Muscle of leg (tissue), 11 donors: ENCODE measurements around the gene SUFU. TPM values are rescaled to one million over a fixed set of nuclear protein-coding genes. Genes with fewer than 3 reads are reported as not detected.
A peak's percentile ranks its signal among the peaks of the same experiment; 100 is the strongest.

ENCODE experiments used
- DNase-seq: peaks from one replicate; pipeline ENCODE4 v3.0.0; 2013
- H3K27ac ChIP-seq: one replicate; pipeline ENCODE4 v1.5.1; 2013; ENCODE audit warnings: mild to moderate bottlenecking, low read length, control low read depth
- H3K27me3 ChIP-seq: one replicate; pipeline ENCODE4 v1.6.1; 2013; ENCODE audit warnings: low read length; ENCODE audit not compliant: control insufficient read depth, insufficient read depth
- H3K36me3 ChIP-seq: one replicate; pipeline ENCODE4 v1.6.1; 2013; ENCODE audit warnings: low read length; ENCODE audit not compliant: control insufficient read depth, insufficient read depth
- H3K4me1 ChIP-seq: one replicate; pipeline ENCODE4 v1.6.1; 2013; ENCODE audit warnings: low read length; ENCODE audit not compliant: control insufficient read depth, insufficient read depth
- H3K4me3 ChIP-seq: one replicate; pipeline ENCODE4 v1.5.1; 2013; ENCODE audit warnings: low read length, control low read depth
- H3K9me3 ChIP-seq: replicated peaks from 2 replicates; pipeline ENCODE4 v1.6.1; 2013; ENCODE audit warnings: low read depth, low read length; ENCODE audit not compliant: control insufficient read depth
- WGBS: methylation state at CpG from one replicate; pipeline ENCODE4 v1.1.5; 2013; ENCODE audit warnings: missing lambda C conversion rate; ENCODE audit not compliant: insufficient coverage; 5-methylcytosine and 5-hydroxymethylcytosine counted together
- polyA plus RNA-seq, 8 donors: library from polyadenylated mRNA; unstranded; fragments of 120-200 nt; gene quantifications; one replicate each; pipeline versions ENCODE4 v1.2.1 to v1.2.3, GENCODE V29; 2013; ENCODE audit warnings: inconsistent platforms in 1 of 8, low replicate concordance in 1 of 8; ENCODE audit not compliant: insufficient read length in 8 of 8, insufficient read depth in 1 of 8
- total RNA-seq: library from RNA; stranded (reverse); fragments of 120-200 nt; gene quantifications from one replicate; pipeline ENCODE4 v1.2.4, GENCODE V29; 2013

Gene SUFU
- total and polyA plus RNA-seq, 9 donors, result 5.1 to 21.5 (median 17.2) TPM

DNA sequence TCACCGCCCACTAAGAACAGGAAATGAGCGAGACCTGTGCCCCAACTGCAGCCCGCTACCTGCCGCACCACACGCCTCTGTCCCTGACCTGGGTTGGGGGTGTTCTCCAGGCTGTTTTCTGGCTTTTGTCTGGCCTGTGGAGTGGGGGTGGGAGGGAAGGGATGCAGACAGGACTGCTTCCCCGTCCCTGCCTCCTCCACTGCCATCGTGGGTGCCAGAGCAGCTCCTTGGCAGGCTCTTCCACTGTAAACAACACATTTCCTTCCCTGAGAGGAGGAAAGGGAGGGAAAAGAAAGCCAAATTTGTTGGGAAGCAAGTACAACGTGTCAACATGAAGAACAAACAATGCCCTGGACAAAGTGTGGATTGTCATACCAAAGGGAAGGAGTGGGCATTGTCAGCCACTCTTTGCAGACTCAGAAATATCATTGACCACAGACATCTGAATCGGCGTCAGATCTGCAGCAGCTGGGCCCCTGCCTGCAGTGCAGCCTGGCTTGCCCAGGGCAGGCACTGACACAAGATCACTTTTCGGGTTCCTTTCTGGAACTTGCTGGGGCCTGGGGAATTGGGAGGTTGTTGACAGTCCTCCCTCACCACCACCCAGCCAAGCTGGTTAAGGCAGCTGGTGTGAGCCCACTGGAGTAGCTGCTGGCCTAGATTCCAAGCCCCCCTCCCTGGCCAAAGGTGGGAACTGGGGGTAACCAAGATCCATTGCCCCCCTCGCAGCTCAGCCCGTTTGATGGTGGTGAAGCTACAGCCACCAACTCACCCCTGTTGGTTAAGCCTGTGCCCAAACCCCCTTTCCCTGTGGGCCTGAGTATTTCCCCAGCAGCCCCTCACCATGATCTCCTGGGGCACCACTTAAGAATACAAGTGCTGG is 117.9 kb downstream of the SUFU start:
- WGBS, result 56% methylated on average over 5 of the region's 13 CpGs
- H3K27me3 ChIP-seq, result no peaks in the 10 kb centered on the region
- no peak overlapping the region for H3K4me3 ChIP-seq
- no peak for DNase-seq
- H3K9me3 ChIP-seq, result no peaks in the 10 kb centered on the region
- peaks cover 36% of the 10 kb centered on the region for H3K36me3 ChIP-seq
- peak overlapping the region; percentile 72 for H3K27ac ChIP-seq
- H3K4me1 ChIP-seq, result peaks cover 71% of the 10 kb centered on the region

DNA sequence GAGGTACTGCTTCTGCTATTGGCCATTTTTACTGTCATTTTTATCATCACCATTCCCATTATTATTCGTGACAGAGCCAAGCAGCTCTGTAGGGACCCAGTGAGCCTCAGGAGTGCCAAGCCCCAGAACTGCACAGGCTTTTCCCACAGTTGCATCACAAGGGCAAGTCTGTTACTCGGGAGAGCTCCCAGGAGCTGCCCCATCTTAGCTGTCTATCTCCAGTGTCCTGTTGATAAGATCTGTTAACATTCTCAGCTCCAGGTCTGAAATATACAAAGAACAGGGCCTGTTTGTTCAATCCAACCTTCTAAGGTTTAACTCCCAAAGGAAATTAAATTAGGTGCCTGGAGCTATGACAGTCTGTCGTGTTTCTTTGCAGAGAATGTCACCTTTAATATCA is 120.3 kb downstream of the SUFU start:
- Histone ChIP-seq H3K27me3 (no peaks in the 10 kb centered on the region), H3K9me3 (no peaks in the 10 kb centered on the region), H3K36me3 (peaks cover 19% of the 10 kb centered on the region), H3K27ac (no peak overlapping the region), H3K4me3 (no peak overlapping the region), H3K4me1 (peaks cover 71% of the 10 kb centered on the region)
- 89% methylated on average over 2 of the region's 3 CpGs for WGBS
- no peak for DNase-seq

DNA sequence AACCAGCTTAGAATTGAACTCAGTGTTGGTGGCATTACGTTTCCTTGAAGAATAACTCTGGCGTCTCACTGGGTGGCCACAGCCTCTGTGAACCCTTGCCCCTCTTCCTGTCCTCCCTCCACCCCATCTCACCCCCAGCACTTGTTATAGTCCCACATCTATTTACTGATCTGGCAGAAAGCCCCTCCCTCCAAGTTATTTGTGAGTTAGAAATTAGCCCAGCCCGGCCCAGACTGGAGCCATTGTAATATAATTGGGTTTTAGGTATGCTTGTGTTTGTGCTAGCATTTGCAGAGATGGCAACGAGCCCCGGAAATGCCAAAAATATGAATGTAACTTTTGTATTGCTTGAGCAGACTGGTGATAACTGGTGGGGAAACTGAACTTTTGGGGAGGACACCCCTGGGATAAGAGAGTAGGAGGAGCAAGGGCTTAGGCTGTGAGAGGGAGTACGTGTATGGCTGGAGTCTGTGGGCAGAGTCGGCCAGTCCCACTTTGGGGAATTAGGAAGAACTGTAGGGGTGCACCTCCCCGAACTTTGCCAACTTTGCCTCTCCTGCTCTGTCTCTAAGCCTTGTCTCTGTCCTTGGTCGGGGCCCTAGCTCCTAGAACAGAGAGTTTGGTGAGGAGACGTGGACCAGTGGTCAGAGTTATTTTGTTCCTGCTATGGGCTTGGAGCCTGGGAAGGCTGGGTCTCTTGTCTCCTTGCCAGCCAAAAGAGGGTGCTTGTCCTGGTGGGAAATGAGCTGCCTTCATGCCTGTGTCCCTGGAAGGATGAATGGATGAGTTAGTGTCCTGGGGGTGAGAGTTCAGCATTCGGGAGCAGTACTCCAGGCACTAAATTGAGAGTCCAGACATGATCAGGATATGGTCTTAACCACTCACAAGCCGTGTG is 121.2 kb downstream of the SUFU start:
- H3K4me1 ChIP-seq, result peaks cover 71% of the 10 kb centered on the region
- no peaks in the 10 kb centered on the region for H3K9me3 ChIP-seq
- peaks cover 13% of the 10 kb centered on the region for H3K36me3 ChIP-seq
- H3K4me3 ChIP-seq, result no peak overlapping the region
- no peak overlapping the region for H3K27ac ChIP-seq
- WGBS, result 84% methylated on average over 9 of the region's 12 CpGs
- DNase-seq, result no peak
- H3K27me3 ChIP-seq, result no peaks in the 10 kb centered on the region

GRCh38 chr10:102626026-102626685 is 122.4 kb downstream of the SUFU start:
- no peak overlapping the region for H3K4me3 ChIP-seq
- H3K27me3 ChIP-seq, result no peaks in the 10 kb centered on the region
- H3K4me1 ChIP-seq, result peaks cover 71% of the 10 kb centered on the region
- H3K27ac ChIP-seq, result peak overlapping the region; percentile 23
- no peaks in the 10 kb centered on the region for H3K9me3 ChIP-seq
- 68% methylated on average over 7 of the region's 10 CpGs for WGBS
- peaks cover 15% of the 10 kb centered on the region for H3K36me3 ChIP-seq
- no peak for DNase-seq

DNA sequence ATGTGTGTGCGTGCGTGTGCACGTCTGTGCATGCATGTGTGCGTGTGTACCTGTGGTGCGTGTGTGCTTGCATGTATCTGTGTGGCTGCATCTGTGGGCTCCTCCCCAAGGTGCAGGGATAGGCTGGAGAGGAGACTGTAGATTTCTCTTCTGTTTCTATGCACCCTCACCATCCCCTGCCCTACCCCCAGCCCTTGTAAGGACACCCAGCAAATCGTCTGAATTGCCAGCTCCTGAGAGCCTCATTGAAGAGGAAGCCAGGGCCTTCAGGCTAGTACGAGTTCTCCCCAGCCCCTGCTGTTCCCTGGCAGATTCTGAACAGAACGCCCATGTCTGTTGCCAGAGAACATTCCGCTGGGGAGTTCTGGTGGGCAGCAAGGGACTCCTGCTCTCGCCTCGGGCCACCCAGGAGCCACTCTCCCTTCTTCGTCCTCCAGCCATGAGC is 123.5 kb downstream of the SUFU start:
- no peak overlapping the region for H3K4me3 ChIP-seq
- WGBS, result 19% methylated on average over 6 of the region's 12 CpGs

DNA sequence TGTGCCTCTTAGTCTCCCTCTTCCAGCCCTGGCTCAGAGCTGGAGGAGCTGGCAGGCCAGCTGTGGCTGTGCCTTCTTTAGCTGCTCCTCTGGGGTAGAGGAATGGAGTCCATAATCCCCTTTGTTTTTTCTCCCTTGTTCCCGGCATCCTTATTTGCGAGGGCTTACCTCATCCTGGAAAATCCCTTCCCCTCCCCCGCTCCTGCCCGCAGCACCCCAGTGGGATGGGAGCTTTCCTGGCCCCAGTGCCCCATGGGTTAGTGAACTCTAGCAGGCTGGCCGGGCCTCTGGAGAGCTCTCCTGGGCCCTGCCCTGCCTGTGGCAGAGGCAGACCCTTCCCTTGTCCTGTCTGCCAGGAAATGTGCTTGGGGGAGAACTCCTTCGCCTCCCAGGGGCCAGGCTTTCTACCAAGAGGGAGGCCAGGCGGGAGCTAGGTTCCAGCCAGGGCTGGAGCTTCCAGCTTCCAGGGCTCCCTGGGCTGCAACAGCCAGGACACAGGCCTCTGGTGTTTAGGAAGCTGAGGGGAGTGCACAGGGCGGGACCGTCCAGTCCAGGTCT is 124.0 kb downstream of the SUFU start:
- Histone ChIP-seq H3K4me3 (no peak overlapping the region), H3K36me3 (peaks cover 23% of the 10 kb centered on the region), H3K4me1 (peaks cover 78% of the 10 kb centered on the region), H3K27ac (peak overlapping the region; percentile 94), H3K27me3 (no peaks in the 10 kb centered on the region), H3K9me3 (no peaks in the 10 kb centered on the region)
- 29% methylated on average over 5 of the region's 9 CpGs for WGBS
- peak; percentile 61 for DNase-seq

More for the DNA sequence above, 123.5 kb downstream of the SUFU start:
- DNase-seq, result peak; percentile 32
- H3K9me3 ChIP-seq, result no peaks in the 10 kb centered on the region
- no peaks in the 10 kb centered on the region for H3K27me3 ChIP-seq
- peaks cover 73% of the 10 kb centered on the region for H3K4me1 ChIP-seq
- peaks cover 23% of the 10 kb centered on the region for H3K36me3 ChIP-seq
- peak overlapping the region; percentile 94 for H3K27ac ChIP-seq

DNA sequence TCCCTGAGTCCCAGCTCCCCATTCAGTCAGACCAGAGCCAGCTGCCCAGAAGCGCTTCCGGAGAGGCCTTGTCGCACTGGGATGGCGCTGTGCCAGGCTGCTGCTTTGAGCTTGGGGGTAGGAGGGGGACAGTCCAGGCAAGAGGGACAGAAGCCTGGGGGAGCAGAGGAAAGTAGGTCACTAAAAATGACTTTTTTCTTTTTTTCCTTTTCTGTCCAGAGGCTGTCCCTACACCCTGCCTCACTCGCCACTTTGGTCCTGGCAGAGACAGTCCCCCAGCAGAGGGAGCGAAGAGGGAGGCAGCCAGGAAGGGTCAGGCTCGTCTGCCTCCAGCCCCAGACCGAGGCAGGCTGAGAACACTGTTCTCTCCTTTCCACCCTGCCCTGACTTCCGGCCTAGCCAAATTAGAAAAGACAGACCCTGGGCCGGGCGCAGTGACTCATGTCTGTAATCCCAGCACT is 124.7 kb downstream of the SUFU start:
- Histone ChIP-seq H3K9me3 (no peaks in the 10 kb centered on the region), H3K4me3 (no peak overlapping the region), H3K27me3 (no peaks in the 10 kb centered on the region), H3K4me1 (peaks cover 84% of the 10 kb centered on the region), H3K27ac (peak overlapping the region; percentile 94), H3K36me3 (peaks cover 20% of the 10 kb centered on the region)
- peak; percentile 78 for DNase-seq
- WGBS, result 55% methylated on average over 8 of the region's 11 CpGs

GRCh38 chr10:102629661-102630614 is 126.2 kb downstream of the SUFU start:
- peaks cover 95% of the 10 kb centered on the region for H3K4me1 ChIP-seq

DNA sequence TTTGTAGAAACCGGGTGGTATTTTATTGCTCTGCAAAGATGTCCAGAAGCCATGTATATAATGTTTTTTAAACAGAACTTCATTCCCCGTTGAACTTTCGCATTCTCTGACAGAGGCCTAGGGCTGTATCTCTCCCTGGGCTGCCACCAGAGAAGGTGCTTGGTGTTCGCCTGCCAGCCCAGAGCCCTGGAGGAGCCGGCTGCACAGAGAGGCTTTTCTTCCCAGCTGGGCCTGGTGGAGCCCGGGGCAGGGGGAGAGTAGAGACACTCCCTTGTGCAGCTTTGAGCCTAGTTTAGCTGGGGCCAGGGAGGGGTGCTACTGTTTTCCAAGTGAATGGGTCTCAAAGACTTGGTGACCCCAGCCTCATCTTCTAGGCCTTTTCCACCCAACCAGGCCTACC is 126.9 kb downstream of the SUFU start:
- peaks cover 94% of the 10 kb centered on the region for H3K4me1 ChIP-seq
- no peak for DNase-seq
- 71% methylated on average over 3 of the region's 6 CpGs for WGBS
- peaks cover 20% of the 10 kb centered on the region for H3K36me3 ChIP-seq
- H3K4me3 ChIP-seq, result no peak overlapping the region
- H3K9me3 ChIP-seq, result no peaks in the 10 kb centered on the region
- H3K27me3 ChIP-seq, result no peaks in the 10 kb centered on the region
- peak overlapping the region; percentile 77 for H3K27ac ChIP-seq

More at GRCh38 chr10:102629661-102630614, 126.2 kb downstream of the SUFU start:
- H3K36me3 ChIP-seq, result peaks cover 20% of the 10 kb centered on the region
- H3K4me3 ChIP-seq, result no peak overlapping the region
- peak; percentile 66 for DNase-seq
- H3K9me3 ChIP-seq, result no peaks in the 10 kb centered on the region
- H3K27ac ChIP-seq, result peak overlapping the region; percentile 77
- WGBS, result 41% methylated on average over 12 of the region's 22 CpGs
- H3K27me3 ChIP-seq, result no peaks in the 10 kb centered on the region
